HG03469 (cell line): ENCODE results near the gene CHPF.

Experiments used
- ATAC-seq: cut with Tn5 transposase; IDR thresholded peaks from one replicate; pipeline ENCODE4 v1.9.1; 2021; ENCODE audit warnings: mild to moderate bottlenecking, moderate library complexity, moderate number of reproducible peaks; ENCODE audit not compliant: unreplicated experiment

CHPF gene

GRCh38 chr2:219514836-219515235, 28.8 kb downstream of the CHPF start:
- ATAC-seq = no peak

- no peak for ATAC-seq
Measured at GRCh38 chr2:219514196-219514761, 29.3 kb downstream of the CHPF start, which contains the start of gene ASIC4. TSS of gene ASIC4 (plus strand) at chr2:219514482. CDS start at chr2:219514725, 243 bp downstream.

- ATAC-seq = no peak
Measured at GRCh38 chr2:219513787-219514186, 29.8 kb downstream of the CHPF start.

- no peak for ATAC-seq
Measured at GRCh38 chr2:219512524-219513216, 30.9 kb downstream of the CHPF start.

- no peak for ATAC-seq
Measured at GRCh38 chr2:219511547-219512325, 31.9 kb downstream of the CHPF start.

- ATAC-seq = no peak
Measured at GRCh38 chr2:219510512-219511135, 33.0 kb downstream of the CHPF start.

- no peak for ATAC-seq
Measured at GRCh38 chr2:219509780-219510511, 33.7 kb downstream of the CHPF start.

GRCh38 chr2:219508971-219509779, 34.4 kb downstream of the CHPF start:
- no peak for ATAC-seq

GRCh38 chr2:219508444-219508734, 35.2 kb downstream of the CHPF start:
- no peak for ATAC-seq

GRCh38 chr2:219507581-219508443, 35.8 kb downstream of the CHPF start:
- ATAC-seq = no peak

GRCh38 chr2:219506802-219507526, 36.6 kb downstream of the CHPF start:
- ATAC-seq = no peak

GRCh38 chr2:219506153-219506801, 37.3 kb downstream of the CHPF start:
- no peak for ATAC-seq

GRCh38 chr2:219505585-219505984, 38.0 kb downstream of the CHPF start:
- ATAC-seq = no peak

GRCh38 chr2:219502618-219503017, 41.0 kb downstream of the CHPF start:
- no peak for ATAC-seq

- no peak for ATAC-seq
Measured at GRCh38 chr2:219501849-219502248, 41.8 kb downstream of the CHPF start.

- ATAC-seq = no peak
Measured at GRCh38 chr2:219500135-219500534, 43.5 kb downstream of the CHPF start.

- ATAC-seq = no peak
Measured at GRCh38 chr2:219499555-219499954, 44.1 kb downstream of the CHPF start.

- ATAC-seq = no peak
Measured at GRCh38 chr2:219499058-219499307, 44.6 kb downstream of the CHPF start.
